Tracheal epithelial cell (primary cell): ENCODE measurements around the gene LAYN. TPM values are rescaled to one million over a fixed set of nuclear protein-coding genes. Genes with fewer than 3 reads are reported as not detected.

Source experiments
- total RNA-seq: library from RNA; depleted of rRNA; stranded (reverse); fragments of >200 nt; gene quantifications from 2 replicates; pipeline ENCODE4 v1.2.1, GENCODE V29; 2014

LAYN gene, protein sequence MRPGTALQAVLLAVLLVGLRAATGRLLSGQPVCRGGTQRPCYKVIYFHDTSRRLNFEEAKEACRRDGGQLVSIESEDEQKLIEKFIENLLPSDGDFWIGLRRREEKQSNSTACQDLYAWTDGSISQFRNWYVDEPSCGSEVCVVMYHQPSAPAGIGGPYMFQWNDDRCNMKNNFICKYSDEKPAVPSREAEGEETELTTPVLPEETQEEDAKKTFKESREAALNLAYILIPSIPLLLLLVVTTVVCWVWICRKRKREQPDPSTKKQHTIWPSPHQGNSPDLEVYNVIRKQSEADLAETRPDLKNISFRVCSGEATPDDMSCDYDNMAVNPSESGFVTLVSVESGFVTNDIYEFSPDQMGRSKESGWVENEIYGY
- 10.4 and 64.1 TPM in 2 replicates for total RNA-seq

DNA sequence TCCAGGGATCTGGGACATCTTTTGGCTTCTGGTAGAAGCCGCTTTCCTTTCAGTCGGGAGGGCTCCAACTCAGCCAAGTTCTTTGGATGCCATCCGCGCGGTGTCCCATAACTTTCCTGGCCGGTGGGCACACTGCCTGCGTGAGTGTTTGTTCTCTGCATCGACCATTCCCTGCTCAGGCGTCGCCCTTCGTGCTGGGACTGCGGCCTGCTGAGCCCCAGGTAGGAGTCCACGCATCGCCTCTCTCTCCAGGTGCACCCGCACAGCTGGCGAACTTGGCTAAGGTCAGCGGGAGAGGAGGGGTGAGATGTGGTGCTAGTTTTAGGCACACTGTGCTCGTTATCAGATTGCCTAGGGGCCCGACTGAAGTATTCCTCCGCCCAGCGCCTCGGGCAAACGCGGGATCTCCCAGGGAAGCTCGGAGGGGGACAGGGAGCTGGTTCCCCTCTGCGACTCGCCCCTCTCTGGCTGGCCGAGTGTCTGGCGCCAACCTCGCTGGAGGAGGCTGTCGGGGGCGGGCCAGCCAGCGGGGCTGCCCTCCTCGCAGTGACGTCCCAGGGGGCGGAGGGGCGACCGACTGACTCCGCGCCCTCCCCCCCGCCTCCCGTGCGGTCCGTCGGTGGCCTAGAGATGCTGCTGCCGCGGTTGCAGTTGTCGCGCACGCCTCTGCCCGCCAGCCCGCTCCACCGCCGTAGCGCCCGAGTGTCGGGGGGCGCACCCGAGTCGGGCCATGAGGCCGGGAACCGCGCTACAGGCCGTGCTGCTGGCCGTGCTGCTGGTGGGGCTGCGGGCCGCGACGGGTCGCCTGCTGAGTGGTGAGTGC lies at the start of gene LAYN:
Gene LAYN, plus strand, starts transcription at position 607 of the 823 bp plus-strand sequence. Its CDS starts 124 bp downstream, at position 731.

DNA sequence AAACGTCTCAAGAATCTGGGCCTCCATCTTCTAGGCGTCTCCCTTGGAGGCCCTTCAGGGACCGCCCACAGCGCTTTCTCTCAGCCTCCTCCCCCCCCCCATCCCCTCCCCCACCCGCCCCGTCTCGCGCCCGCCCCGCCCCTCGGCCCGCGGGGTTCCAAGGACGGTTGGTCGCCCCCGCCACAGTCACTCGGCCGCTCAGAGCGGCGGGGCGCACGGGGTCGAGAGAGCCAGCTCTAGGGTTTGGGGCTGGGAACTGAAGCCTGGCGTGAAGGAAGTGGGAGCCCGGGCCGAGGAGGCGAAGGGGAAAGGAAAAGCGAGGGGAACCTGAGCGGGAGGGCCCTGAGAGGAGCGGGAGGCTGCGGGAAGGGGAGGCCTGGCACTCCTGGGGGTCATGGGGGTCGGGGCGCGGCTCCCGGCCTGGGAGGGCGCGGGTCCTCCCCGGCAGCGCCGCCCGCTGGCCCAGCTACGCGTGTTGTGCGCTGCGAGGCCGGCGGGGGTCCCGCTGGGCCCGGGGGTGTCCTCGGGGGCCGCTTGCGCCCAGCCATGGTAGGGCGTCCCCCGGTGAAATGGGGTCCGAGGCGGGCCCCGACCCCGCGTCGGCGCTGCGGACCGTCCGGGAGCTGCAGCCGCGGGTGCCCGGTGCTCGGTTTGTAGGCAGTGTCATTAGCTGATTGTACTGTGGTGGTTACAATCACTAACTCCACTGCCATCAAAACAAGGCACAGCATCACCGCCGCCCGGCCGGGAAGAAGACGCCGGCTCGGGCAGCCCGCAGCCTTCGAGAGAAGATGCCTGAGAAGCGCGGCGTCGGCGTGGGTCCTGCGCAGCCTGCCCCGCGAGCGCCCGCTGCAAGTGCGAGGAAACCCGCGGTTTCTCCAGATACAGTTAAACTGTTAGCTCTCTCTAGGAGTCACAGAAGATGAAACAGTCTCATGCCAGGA lies 28.0 kb upstream of the LAYN start, which contains the start of gene BTG4:
Gene BTG4, minus strand, starts transcription at position 91 of the 944 bp plus-strand sequence. CDS start 13,610 bp downstream, outside the sequence.

DNA sequence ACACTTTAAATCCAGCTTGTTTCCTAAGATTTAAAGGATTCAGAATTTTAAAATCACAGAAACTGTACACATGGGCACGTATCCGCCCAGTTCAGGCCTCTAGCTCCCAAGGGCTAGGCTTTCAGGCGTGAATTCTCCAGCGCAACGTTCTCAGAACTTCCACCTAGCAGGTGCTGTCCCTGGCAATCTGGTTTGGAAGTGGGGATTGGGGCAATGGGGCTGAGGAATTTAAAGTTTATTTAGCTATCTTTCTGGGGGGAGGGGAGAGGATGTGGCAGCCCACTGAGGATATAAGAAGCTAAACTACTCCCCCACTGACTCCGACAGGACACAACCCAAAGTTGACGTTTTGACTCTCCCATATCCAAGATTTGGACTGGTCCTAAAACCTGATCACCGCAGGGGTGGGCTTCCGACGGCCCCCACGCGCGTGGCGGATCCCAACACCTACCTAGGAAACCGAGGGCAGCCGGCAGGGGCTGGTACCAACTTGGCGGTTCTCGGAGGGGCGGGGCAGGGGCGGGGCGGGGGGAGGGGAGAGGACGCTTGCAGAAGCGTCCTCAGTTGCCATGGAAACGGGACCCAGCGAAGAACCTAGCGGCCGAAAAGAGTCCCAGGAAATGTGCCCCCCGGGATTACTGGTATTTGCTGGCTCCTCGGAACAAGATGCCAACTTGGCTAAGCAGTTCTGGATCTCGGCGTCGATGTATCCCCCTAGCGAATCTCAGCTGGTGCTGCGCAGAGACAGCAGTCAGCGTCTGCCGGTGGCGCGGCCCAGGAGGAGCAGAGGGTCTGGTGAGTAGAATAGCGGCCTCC lies 26.1 kb upstream of the LAYN start, which contains the start of gene HOATZ:
Gene HOATZ, plus strand, starts transcription at position 563 of the 816 bp plus-strand sequence. Its CDS starts 7 bp downstream, at position 570.

DNA sequence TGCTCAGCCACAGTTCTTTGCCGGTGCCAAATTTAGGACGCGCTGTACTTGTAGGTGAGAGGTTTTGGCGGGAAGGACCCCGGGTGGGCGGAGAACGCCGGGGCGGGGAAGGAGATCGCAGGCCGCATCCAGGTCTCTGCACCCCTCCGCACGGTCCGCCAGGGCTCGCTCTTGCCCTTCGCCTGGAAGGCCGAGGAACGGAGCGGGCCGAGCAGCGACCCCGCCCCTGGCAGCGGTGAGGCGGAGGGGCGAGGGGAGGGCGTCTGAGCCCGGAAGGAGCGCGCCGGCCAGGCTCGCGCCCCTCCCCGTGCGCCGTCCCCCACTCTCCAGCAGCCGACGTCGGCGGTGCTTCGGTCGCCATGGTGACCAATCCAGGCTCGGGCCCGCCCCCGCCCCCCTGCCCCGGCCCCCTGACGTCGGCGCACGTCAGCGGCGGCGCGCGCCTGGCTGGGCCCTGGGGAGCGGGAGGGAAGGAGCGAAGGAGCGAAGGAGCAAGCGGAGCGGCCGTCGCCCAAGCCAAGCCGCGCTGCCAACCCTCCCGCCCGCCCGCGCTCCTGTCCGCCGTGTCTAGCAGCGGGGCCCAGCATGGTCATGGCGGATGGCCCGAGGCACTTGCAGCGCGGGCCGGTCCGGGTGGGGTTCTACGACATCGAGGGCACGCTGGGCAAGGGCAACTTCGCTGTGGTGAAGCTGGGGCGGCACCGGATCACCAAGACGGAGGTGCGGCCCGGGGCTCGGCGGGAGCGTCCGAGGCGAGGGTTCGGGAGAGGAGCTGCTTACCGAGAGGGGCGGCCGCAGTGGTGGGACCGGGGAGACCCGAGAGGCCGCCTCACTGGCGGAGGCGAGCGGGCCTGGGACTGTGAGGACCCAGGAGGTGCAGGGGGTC lies 61.7 kb downstream of the LAYN start, which contains the start of gene SIK2:
Gene SIK2, plus strand, starts transcription at position 471 of the 886 bp plus-strand sequence. Its CDS starts 115 bp downstream, at position 586.

Other genes with a start within 250 kb of the LAYN start
- not detected in 2 replicates for gene POU2AF3, start 242.2 kb upstream of the LAYN start, total RNA-seq
- gene POU2AF1, start 161.4 kb upstream of the LAYN start, total RNA-seq: not detected in 2 replicates
- gene BTG4, start 28.3 kb upstream of the LAYN start, total RNA-seq: 0.48 TPM in 1 of 2 replicates, not detected in the other
- gene HOATZ, start 25.9 kb upstream of the LAYN start, total RNA-seq: not detected in 2 replicates
- 4.3 and 5.8 TPM in 2 replicates for gene SIK2, start 61.7 kb downstream of the LAYN start, total RNA-seq
- 25.6 and 39.5 TPM in 2 replicates for gene PPP2R1B, start 225.7 kb downstream of the LAYN start, total RNA-seq